Prostate gland (tissue), 2 donors: ENCODE data around the gene EMP2. TPM values are rescaled to one million over a fixed set of nuclear protein-coding genes. Genes with fewer than 3 reads are reported as not detected.

Experiments used
- DNase-seq: peaks from one replicate; pipeline ENCODE4 v3.0.0-alpha.2; 2019; ENCODE audit warnings: low spot score
- H3K27ac ChIP-seq, 2 donors: fragments of 200-600 bp; sonication (generic); 2 replicates each; pipeline ENCODE4 v1.5.1; 2017 to 2019
- H3K27me3 ChIP-seq: fragments of 200-600 bp; sonication (generic); replicated peaks from 2 replicates; pipeline ENCODE4 v1.5.1; 2019; ENCODE audit not compliant: insufficient read depth
- H3K36me3 ChIP-seq, 2 donors: fragments of 200-600 bp; sonication (generic); 1 replicate in 1 of 2; 2 replicates in 1 of 2; pipeline versions ENCODE4 v1.5.1 to v1.8.1; 2017 to 2019
- H3K4me1 ChIP-seq: fragments of 200-600 bp; sonication (generic); replicated peaks from 2 replicates; pipeline ENCODE4 v1.5.1; 2019
- H3K4me3 ChIP-seq, 2 donors: fragments of 200-600 bp; sonication (generic); 2 replicates each; pipeline ENCODE4 v1.5.1; 2017 to 2019
- H3K9me3 ChIP-seq: fragments of 200-600 bp; sonication (generic); 2 replicates; pipeline ENCODE4 v1.5.1; 2017
- POLR2A ChIP-seq: fragments of 450-650 bp; IDR thresholded peaks from one replicate; pipeline ENCODE4 v1.6.1; 2016; ENCODE audit warnings: antibody characterized with exemption, mild to moderate bottlenecking
- POLR2AphosphoS5 ChIP-seq: sonication (generic); formaldehyde crosslinking; IDR thresholded peaks from one replicate; pipeline ENCODE4 v1.6.1; 2017; ENCODE audit warnings: antibody characterized with exemption
- WGBS: methylation state at CpG from one replicate; pipeline ENCODE4 v1.1.5; 2018; 5-methylcytosine and 5-hydroxymethylcytosine counted together
- intact Hi-C: fragments of 100-400 bp; cut with DNase I; formaldehyde crosslinking; loops from one replicate; pipeline ENCODE4 v1.14.2; 2022
- total RNA-seq, 2 donors: library from RNA; depleted of rRNA; stranded (reverse); fragments of >200 nt; gene quantifications; one replicate each; pipeline ENCODE4 v1.1.0, GENCODE V29; 2016
- TF ChIP-seq, protein P1 (sequence below), 4 experiments: fragments of 200-600 bp in 2 of 4; fragments of 450-650 bp in 2 of 4; sonication (generic) in 2 of 4; IDR thresholded peaks; 1 replicate in 3 of 4; 2 replicates in 1 of 4; pipeline ENCODE4 v1.5.1; 2016 to 2019; ENCODE audit warnings: antibody characterized with exemption in 4 of 4, mild to moderate bottlenecking in 2 of 4, moderate library complexity in 2 of 4

EMP2 gene
- total RNA-seq, 2 donors from 2014 or later: 40.8 to 87.2 TPM

DNA sequence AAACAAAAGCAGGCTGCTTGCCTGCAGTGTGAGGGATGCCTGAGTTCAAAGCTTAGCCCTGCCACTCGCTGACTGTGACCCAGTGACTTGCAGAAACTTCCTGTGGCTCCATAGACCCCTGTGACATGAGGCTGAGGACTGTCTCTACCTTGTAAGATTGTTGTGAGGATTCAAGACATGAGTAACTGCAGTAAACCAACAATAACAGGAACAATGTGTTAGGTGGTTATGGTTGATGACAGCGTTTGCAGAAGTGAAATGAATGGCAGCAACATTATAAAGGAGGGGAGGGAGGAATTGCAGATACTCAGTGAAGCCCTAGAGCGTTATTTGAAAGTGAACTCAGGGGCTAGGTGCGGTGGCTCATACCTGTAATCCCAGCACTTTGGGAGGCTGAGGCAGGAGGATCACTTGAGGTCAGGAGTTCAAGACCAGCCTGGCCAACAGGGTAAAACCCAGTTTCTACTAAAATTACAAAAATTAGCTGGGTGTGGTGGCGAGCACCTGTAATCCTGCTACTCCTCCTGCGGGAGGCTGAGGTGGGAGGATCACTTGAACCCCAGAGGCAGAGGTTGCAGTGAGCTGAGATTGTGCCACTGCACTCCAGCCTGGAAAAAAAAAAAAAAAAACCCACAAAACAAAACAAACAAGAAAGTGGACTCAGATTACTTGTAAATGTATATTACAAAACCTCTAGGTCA is 33.5 kb upstream of the EMP2 start:
- intact Hi-C loops: no loop called here
- TF ChIP-seq POLR2A: no peak
- TF ChIP-seq POLR2AphosphoS5: no peak
- TF ChIP-seq, protein P1, sequence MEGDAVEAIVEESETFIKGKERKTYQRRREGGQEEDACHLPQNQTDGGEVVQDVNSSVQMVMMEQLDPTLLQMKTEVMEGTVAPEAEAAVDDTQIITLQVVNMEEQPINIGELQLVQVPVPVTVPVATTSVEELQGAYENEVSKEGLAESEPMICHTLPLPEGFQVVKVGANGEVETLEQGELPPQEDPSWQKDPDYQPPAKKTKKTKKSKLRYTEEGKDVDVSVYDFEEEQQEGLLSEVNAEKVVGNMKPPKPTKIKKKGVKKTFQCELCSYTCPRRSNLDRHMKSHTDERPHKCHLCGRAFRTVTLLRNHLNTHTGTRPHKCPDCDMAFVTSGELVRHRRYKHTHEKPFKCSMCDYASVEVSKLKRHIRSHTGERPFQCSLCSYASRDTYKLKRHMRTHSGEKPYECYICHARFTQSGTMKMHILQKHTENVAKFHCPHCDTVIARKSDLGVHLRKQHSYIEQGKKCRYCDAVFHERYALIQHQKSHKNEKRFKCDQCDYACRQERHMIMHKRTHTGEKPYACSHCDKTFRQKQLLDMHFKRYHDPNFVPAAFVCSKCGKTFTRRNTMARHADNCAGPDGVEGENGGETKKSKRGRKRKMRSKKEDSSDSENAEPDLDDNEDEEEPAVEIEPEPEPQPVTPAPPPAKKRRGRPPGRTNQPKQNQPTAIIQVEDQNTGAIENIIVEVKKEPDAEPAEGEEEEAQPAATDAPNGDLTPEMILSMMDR (IDR thresholded peaks at IDR 0.05): no peak
- H3K9me3 ChIP-seq: no peaks in the 10 kb centered on the region
- no peak overlapping the region for H3K27ac ChIP-seq
- no peak for DNase-seq
- no peaks in the 10 kb centered on the region for H3K27me3 ChIP-seq
- H3K4me3 ChIP-seq: no peak overlapping the region
- WGBS: 77% methylated on average over 6 of the region's 6 CpGs
- H3K4me1 ChIP-seq: peaks cover 5% of the 10 kb centered on the region
- no peaks in the 10 kb centered on the region for H3K36me3 ChIP-seq

DNA sequence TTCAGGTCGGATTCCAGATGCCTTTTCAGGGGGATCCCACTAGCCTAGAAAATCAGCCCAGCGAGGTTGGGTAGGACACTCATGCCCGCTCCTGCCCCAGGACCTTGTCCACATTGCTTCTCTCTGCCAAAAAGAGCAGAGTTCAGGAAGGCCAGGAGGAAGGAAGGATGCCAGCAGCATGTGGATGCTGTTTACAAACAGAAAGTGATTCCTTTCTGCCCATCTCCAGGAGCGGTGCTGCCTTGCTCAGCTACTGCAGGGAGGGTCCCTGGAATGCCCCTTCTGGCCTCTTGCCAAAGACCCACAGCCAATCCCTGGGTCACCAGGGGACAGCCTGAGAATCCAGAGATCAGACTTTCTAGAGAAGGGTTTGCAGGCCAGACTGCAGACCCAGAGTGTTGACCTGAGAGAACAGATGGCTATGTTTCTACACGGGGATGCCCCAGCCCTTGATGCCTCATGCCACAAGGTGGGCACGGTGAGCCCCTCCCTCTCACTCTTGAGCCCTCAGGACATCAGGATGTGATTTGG is 32.3 kb upstream of the EMP2 start:
- H3K27ac ChIP-seq: no peak overlapping the region
- peaks cover 5% of the 10 kb centered on the region for H3K4me1 ChIP-seq
- H3K9me3 ChIP-seq: no peaks in the 10 kb centered on the region
- WGBS: 63% methylated on average over 6 of the region's 6 CpGs
- no peak overlapping the region for H3K4me3 ChIP-seq
- TF ChIP-seq, protein P1 (IDR thresholded peaks at IDR 0.05): no peak
- TF ChIP-seq POLR2AphosphoS5 (no peak), POLR2A (no peak)
- no peaks in the 10 kb centered on the region for H3K36me3 ChIP-seq
- DNase-seq: no peak
- intact Hi-C loops: no loop called here
- no peaks in the 10 kb centered on the region for H3K27me3 ChIP-seq

DNA sequence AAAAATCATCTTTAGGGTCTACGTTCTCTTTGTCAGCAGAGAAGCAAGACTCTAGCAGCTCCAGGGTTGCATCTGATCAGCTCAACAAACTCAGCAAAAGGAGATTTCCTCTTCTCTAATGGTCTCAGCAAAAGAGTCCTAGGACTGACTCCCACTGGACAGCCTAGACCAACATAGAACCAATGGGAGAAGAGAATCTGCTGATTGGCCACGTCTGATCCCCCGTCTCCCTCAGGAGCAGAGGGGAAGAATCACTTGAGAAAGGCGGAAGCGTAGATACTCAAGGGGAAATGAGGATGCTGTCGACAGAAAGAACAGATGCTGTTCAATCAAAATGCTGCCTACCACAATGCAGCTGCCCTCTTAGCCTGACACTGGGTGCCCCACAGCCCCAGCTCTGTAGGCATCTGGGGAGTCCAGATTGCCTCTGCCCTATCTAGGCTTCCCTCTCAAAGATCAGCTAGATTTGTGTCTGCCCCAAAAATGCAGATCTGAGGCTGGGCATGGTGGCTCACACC is 31.5 kb upstream of the EMP2 start:
- intact Hi-C loops: no loop called here
- H3K4me1 ChIP-seq: peaks cover 2% of the 10 kb centered on the region
- H3K4me3 ChIP-seq: no peak overlapping the region
- no peaks in the 10 kb centered on the region for H3K27me3 ChIP-seq
- no peak for DNase-seq
- WGBS: 91% methylated on average over 6 of the region's 6 CpGs
- H3K9me3 ChIP-seq: no peaks in the 10 kb centered on the region
- H3K27ac ChIP-seq: no peak overlapping the region
- H3K36me3 ChIP-seq: no peaks in the 10 kb centered on the region
- TF ChIP-seq POLR2AphosphoS5 (no peak), POLR2A (no peak)
- TF ChIP-seq, protein P1 (IDR thresholded peaks at IDR 0.05): no peak

DNA sequence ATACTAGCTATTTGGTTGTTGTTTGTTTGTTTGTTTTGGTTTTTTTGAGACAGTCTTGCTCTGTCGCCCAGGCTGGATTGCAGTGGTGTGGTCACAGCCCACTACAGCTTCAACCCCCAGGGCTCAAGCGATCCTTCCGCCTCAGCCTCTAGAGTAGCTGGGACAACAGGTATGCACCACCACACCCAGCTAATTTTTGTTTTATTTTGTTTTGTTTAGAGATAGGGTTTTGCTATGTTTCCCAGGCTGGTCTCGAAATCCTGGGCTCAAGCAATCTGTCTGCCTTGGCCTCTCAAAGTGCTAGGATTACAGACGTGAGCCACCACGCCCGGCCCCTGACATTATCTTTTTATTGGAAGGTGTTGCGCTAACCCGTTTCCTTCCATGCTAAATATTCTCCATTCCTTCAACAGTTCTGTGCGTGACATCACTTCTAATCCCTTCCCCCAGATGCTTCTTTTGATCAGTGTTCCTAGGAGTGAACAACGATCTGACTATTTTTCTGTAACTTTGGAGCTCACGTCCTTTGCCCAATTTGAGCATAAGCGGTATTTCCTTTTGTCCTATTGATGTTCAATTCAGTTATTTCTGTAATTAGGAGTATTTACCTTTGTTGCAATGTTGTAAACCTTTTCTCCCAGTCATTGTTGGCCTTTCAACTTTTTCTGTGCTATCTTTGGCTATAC is 30.2 kb upstream of the EMP2 start:
- no peak for DNase-seq
- 67% methylated on average over 13 of the region's 13 CpGs for WGBS

More for the DNA sequence above, 30.2 kb upstream of the EMP2 start:
- TF ChIP-seq POLR2A (no peak), POLR2AphosphoS5 (no peak)
- TF ChIP-seq, protein P1 (IDR thresholded peaks at IDR 0.05): no peak
- Histone ChIP-seq H3K4me3 (no peak overlapping the region), H3K36me3 (no peaks in the 10 kb centered on the region), H3K27me3 (no peaks in the 10 kb centered on the region), H3K4me1 (no peaks in the 10 kb centered on the region), H3K27ac (no peak overlapping the region), H3K9me3 (no peaks in the 10 kb centered on the region)
- intact Hi-C loops: no loop called here
